KMS-11 (cell line): Measurements from ENCODE around the gene TMEM94.
"Not testable (repeated sequence)": the region's sequence is repeated elsewhere in the genome, so short reads cannot be mapped to it uniquely, and the experiment has no call there.

ENCODE experiments used
- H2AFZ ChIP-seq: fragments of 200-600 bp; sonication (generic); 2 replicates; pipeline ENCODE4 v1.6.1; 2016; ENCODE audit warnings: antibody characterized with exemption, mixed run types, low read depth
- H3K27ac ChIP-seq: fragments of 200-600 bp; sonication (generic); 2 replicates; pipeline ENCODE4 v1.6.1; 2016; ENCODE audit warnings: mild to moderate bottlenecking, mixed run types
- H3K27me3 ChIP-seq: fragments of 200-600 bp; sonication (generic); 2 replicates; pipeline ENCODE4 v1.6.1; 2017; ENCODE audit warnings: mild to moderate bottlenecking, low read depth, mixed run types, moderate library complexity; ENCODE audit not compliant: insufficient read depth
- H3K36me3 ChIP-seq: fragments of 200-600 bp; sonication (generic); 2 replicates; pipeline ENCODE4 v1.6.1; 2017; ENCODE audit warnings: mild to moderate bottlenecking, mixed run types; ENCODE audit not compliant: insufficient read depth
- H3K4me1 ChIP-seq: fragments of 200-600 bp; sonication (generic); 2 replicates; pipeline ENCODE4 v1.6.1; 2016; ENCODE audit warnings: mild to moderate bottlenecking, low read depth, mixed run types; ENCODE audit not compliant: poor library complexity, severe bottlenecking
- H3K4me2 ChIP-seq: fragments of 200-600 bp; sonication (generic); 2 replicates; pipeline ENCODE4 v1.7.0; 2016; ENCODE audit warnings: mild to moderate bottlenecking, mixed run types
- H3K4me3 ChIP-seq: fragments of 200-600 bp; sonication (generic); IDR thresholded peaks from 2 replicates; pipeline ENCODE4 v1.6.1; 2017; ENCODE audit warnings: low read depth, low read length, mixed read lengths; ENCODE audit not compliant: insufficient read depth
- H3K79me2 ChIP-seq: fragments of 200-600 bp; sonication (generic); 2 replicates; pipeline ENCODE4 v1.6.1; 2016; ENCODE audit warnings: low read depth, mixed run types; ENCODE audit not compliant: insufficient read depth
- H3K9ac ChIP-seq: fragments of 200-600 bp; sonication (generic); 2 replicates; pipeline ENCODE4 v1.6.1; 2016; ENCODE audit warnings: mild to moderate bottlenecking, mixed run types
- H4K20me1 ChIP-seq: fragments of 200-600 bp; sonication (generic); 2 replicates; pipeline ENCODE4 v1.6.1; 2016; ENCODE audit warnings: mild to moderate bottlenecking, mixed run types; ENCODE audit not compliant: insufficient read depth
- CTCF ChIP-seq: fragments of 200-600 bp; sonication (generic); conservative IDR thresholded peaks from 2 replicates; pipeline ENCODE4 v1.6.1; 2017; ENCODE audit warnings: low read depth, mild to moderate bottlenecking, antibody characterized with exemption, low read length, moderate library complexity, mixed read lengths

TMEM94 gene

GRCh38 chr17:75475851-75476250, 19.4 kb downstream of the TMEM94 start:
- no peak for TF ChIP-seq CTCF
- Histone ChIP-seq H4K20me1 (no peaks in the 10 kb centered on the region), H3K36me3 (no peaks in the 10 kb centered on the region), H3K79me2 (no peaks in the 10 kb centered on the region), H3K4me1 (peaks cover 16% of the 10 kb centered on the region), H3K4me2 (no peak overlapping the region), H3K27me3 (no peaks in the 10 kb centered on the region), H3K9ac (no peak overlapping the region), H2AFZ (no peak overlapping the region), H3K4me3 (no peak overlapping the region), H3K27ac (no peak overlapping the region)

GRCh38 chr17:75476271-75476671, 19.8 kb downstream of the TMEM94 start:
- Histone ChIP-seq H3K27me3 (no peaks in the 10 kb centered on the region), H4K20me1 (no peaks in the 10 kb centered on the region), H2AFZ (no peak overlapping the region), H3K9ac (no peak overlapping the region), H3K4me3 (no peak overlapping the region), H3K27ac (no peak overlapping the region), H3K36me3 (no peaks in the 10 kb centered on the region), H3K4me2 (no peak overlapping the region), H3K79me2 (no peaks in the 10 kb centered on the region), H3K4me1 (peaks cover 14% of the 10 kb centered on the region)
- no peak for TF ChIP-seq CTCF

- Histone ChIP-seq H3K36me3 (no peaks in the 10 kb centered on the region), H3K79me2 (no peaks in the 10 kb centered on the region), H3K4me3 (no peak overlapping the region), H3K27ac (no peak overlapping the region), H3K4me2 (no peak overlapping the region), H3K9ac (no peak overlapping the region), H3K27me3 (no peaks in the 10 kb centered on the region), H2AFZ (no peak overlapping the region), H4K20me1 (no peaks in the 10 kb centered on the region), H3K4me1 (peaks cover 7% of the 10 kb centered on the region)
- TF ChIP-seq CTCF: no peak
Observed at GRCh38 chr17:75476752-75477489, 20.5 kb downstream of the TMEM94 start.

- H2AFZ ChIP-seq, H3K27me3 ChIP-seq, H3K4me2 ChIP-seq, H3K4me3 ChIP-seq, H3K27ac ChIP-seq, H3K9ac ChIP-seq, H3K4me1 ChIP-seq, H4K20me1 ChIP-seq, H3K79me2 ChIP-seq, H3K36me3 ChIP-seq: not testable (repeated sequence)
Observed at GRCh38 chr17:75477490-75477862, 21.0 kb downstream of the TMEM94 start.

- Histone ChIP-seq H3K4me2 (no peak overlapping the region), H4K20me1 (no peaks in the 10 kb centered on the region), H3K36me3 (no peaks in the 10 kb centered on the region), H3K27me3 (no peaks in the 10 kb centered on the region), H3K79me2 (no peaks in the 10 kb centered on the region), H3K4me3 (no peak overlapping the region), H3K9ac (no peak overlapping the region), H3K27ac (no peak overlapping the region), H3K4me1 (no peaks in the 10 kb centered on the region), H2AFZ (no peak overlapping the region)
- no peak for TF ChIP-seq CTCF
Observed at GRCh38 chr17:75478508-75478907, 22.1 kb downstream of the TMEM94 start.
